Suppressor macrophage (primary cell): ENCODE results near the gene COL17A1.

Source experiments
- DNase-seq, 4 experiments: peaks; one replicate each; pipeline ENCODE4 v3.0.0-alpha.2; 2020 to 2022

Gene COL17A1

DNA sequence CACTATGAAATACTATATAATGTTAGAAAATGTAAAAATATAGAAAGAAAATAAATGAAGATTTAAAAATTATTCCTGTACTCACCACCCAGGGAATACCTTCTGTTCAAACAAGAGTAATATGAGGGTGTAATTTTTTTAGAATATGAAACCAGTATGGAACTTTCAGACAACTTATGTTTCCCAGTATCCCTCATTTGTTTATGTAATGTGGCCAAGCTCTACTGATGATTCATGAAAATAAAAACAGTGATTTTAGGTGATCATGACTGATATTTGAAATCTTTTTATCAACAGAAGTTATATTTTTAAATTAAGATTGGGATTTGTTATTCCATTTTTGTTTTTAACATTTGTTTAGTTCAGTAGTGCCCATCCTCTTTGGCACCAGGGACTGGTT lies 100.0 kb downstream of the COL17A1 start:
- no peak for DNase-seq

DNA sequence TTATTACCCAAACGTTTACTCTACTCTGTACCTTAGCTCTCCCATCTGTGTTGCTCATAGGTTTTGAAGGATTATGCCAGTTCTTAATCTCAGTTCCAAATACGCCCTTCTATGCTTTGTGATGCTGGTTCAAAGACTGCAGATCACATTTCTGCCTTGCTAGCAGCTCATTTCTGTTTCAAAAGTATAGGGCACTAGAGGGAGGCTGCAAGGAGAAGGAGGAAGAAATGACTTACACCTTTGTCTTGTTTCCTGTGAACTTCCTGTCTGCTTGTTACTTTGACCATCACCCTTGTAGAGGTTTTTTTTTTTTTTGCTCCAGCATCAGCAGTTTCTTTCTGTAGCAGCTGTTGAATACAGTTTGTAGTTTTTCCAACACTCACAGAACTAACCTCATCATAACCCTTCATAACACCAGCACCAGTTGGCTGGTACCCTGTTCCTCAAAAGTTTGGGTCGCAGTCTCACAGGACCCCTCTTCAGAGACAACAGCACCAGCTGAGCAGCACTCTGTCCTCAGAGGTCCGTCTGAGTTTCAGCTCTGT lies 102.2 kb downstream of the COL17A1 start:
- DNase-seq = no peak

DNA sequence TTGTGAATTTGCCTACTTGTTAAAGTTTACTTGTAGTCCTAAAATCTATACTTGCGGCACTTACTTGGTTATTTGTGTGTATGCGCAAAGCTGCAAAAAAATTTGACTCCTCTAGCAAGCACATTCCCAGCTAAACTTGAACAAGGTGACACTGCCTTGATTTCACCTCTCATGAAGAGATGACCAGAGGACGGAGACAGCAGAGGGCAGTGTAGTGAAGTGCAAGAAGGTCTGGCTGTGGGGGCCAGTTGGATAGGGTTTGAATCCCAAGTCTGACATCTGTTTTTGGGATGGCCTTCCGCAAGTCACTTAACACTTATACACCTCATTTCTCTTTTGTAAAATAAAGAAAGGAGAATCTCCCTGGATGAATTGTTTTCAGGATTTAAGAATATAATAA lies 103.0 kb downstream of the COL17A1 start:
- no peak for DNase-seq
